H1 (cell line): Measurements from ENCODE around the gene CTRL. TPM values are rescaled to one million over a fixed set of nuclear protein-coding genes. Genes with fewer than 3 reads are reported as not detected.

Experiments
- CTCF ChIA-PET: fragments of 300-600 bp; sonication (Branson Sonifier 250); formaldehyde crosslinking; loops from one replicate; lab custom pipeline; 2021; ENCODE audit not compliant: partially characterized antibody; lab: Charles Lee
- POLR2A ChIA-PET: fragments of 300-600 bp; sonication (Branson Sonifier 250); formaldehyde crosslinking; loops from one replicate; lab custom pipeline; 2021; ENCODE audit warnings: inconsistent platforms; ENCODE audit not compliant: partially characterized antibody; lab: Charles Lee
- DNase-seq, 2 experiments: peaks; one replicate each; pipeline versions ENCODE4 v3.0.0 to v3.0.0-alpha.2; 2010 to 2022; ENCODE audit warnings: low spot score in 2 of 2, low read depth in 1 of 2, mixed read lengths in 1 of 2
- FAIRE-seq: peaks from 2 replicates; lab custom pipeline; 2011; peaks lifted over from hg19 to GRCh38; lab: Jason Lieb, UNC
- H2AFZ ChIP-seq: 2 replicates; pipeline ENCODE4 v1.8.1; 2012; ENCODE audit warnings: low read length, inconsistent platforms
- H2AK5ac ChIP-seq: 2 replicates; pipeline ENCODE4 v1.6.1; 2013; ENCODE audit warnings: low read depth, low read length
- H2BK120ac ChIP-seq: replicated peaks from 2 replicates; pipeline ENCODE3; 2013; ENCODE audit warnings: low read depth, low read length, inconsistent platforms
- H2BK12ac ChIP-seq: 2 replicates; pipeline ENCODE4 v1.6.1; 2013; ENCODE audit warnings: low read depth, low read length
- H2BK15ac ChIP-seq: 2 replicates; pipeline ENCODE4 v1.6.1; 2013; ENCODE audit warnings: low read length
- H2BK20ac ChIP-seq: 2 replicates; pipeline ENCODE4 v1.6.1; 2013; ENCODE audit warnings: low read length
- H2BK5ac ChIP-seq: 2 replicates; pipeline ENCODE4 v1.6.1; 2013; ENCODE audit warnings: low read depth, low read length
- H3K14ac ChIP-seq: 2 replicates; pipeline ENCODE4 v1.6.1; 2013; ENCODE audit warnings: inconsistent platforms; ENCODE audit not compliant: insufficient read length
- H3K18ac ChIP-seq: 2 replicates; pipeline ENCODE4 v1.6.1; 2013; ENCODE audit warnings: low read length; ENCODE audit errors: extremely low read depth
- H3K23ac ChIP-seq: 2 replicates; pipeline ENCODE4 v1.6.1; 2013; ENCODE audit warnings: inconsistent platforms; ENCODE audit not compliant: insufficient read length
- H3K23me2 ChIP-seq: 2 replicates; pipeline ENCODE4 v1.6.1; 2013; ENCODE audit warnings: low read depth, low read length
- H3K27ac ChIP-seq: 2 replicates; pipeline ENCODE4 v1.6.1; 2011; ENCODE audit warnings: low read depth, low read length, inconsistent platforms
- H3K27me3 ChIP-seq, 4 experiments: replicated peaks in 1 of 4; 1 replicate in 1 of 4; 2 replicates in 3 of 4; pipeline versions ENCODE4 v1.6.1 to v1.8.1; 2011 to 2013; ENCODE audit warnings: low read length in 3 of 4, mild to moderate bottlenecking in 3 of 4, inconsistent platforms in 2 of 4, mixed read lengths in 2 of 4, moderate library complexity in 1 of 4; ENCODE audit not compliant: control insufficient read depth in 3 of 4, insufficient read depth in 3 of 4; ENCODE audit errors: extremely low read depth in 1 of 4
- H3K36me3 ChIP-seq, 4 experiments: 2 replicates each; pipeline versions ENCODE4 v1.6.1 to v1.8.1; 2011 to 2013; ENCODE audit warnings: mild to moderate bottlenecking in 4 of 4, low read length in 3 of 4, moderate library complexity in 2 of 4, control low read depth in 1 of 4, inconsistent platforms in 1 of 4; ENCODE audit not compliant: insufficient read depth in 4 of 4, control insufficient read depth in 2 of 4
- H3K4ac ChIP-seq: replicated peaks from 2 replicates; pipeline ENCODE3; 2013; ENCODE audit warnings: low read length, low read depth, mixed read lengths, inconsistent platforms; ENCODE audit not compliant: insufficient read length
- H3K4me1 ChIP-seq, 4 experiments: replicated peaks in 1 of 4; 1 replicate in 1 of 4; 2 replicates in 3 of 4; pipeline versions ENCODE4 v1.6.1 to v1.8.1; 2011 to 2013; ENCODE audit warnings: low read length in 3 of 4, inconsistent platforms in 2 of 4, mixed read lengths in 1 of 4; ENCODE audit not compliant: insufficient read depth in 4 of 4, control insufficient read depth in 3 of 4
- H3K4me2 ChIP-seq, 2 experiments: 2 replicates each; pipeline versions ENCODE4 v1.6.1 to v1.8.1; 2011 to 2013; ENCODE audit warnings: low read depth in 2 of 2, low read length in 2 of 2, control low read depth in 1 of 2, inconsistent platforms in 1 of 2, mild to moderate bottlenecking in 1 of 2; ENCODE audit not compliant: insufficient read depth in 1 of 2
- H3K4me3 ChIP-seq, 4 experiments: fragments of 200-600, 300-600 bp in 1 of 4; sonication (generic), shearing (Covaris generic), sonication (Bioruptor Twin) in 1 of 4; 2 replicates each; pipeline versions ENCODE4 v1.5.1 to v1.8.1; 2011 to 2016; ENCODE audit warnings: low read length in 4 of 4, low read depth in 3 of 4, control low read depth in 2 of 4, inconsistent platforms in 2 of 4, mild to moderate bottlenecking in 2 of 4, mixed read lengths in 1 of 4, moderate library complexity in 1 of 4; ENCODE audit not compliant: insufficient read depth in 2 of 4; ENCODE audit errors: extremely low read depth in 1 of 4
- H3K56ac ChIP-seq: replicated peaks from 2 replicates; pipeline ENCODE3; 2013; ENCODE audit warnings: low read depth, mild to moderate bottlenecking, mixed read lengths, low read length, inconsistent platforms; ENCODE audit not compliant: insufficient read length
- H3K79me1 ChIP-seq: 2 replicates; pipeline ENCODE4 v1.6.1; 2013; ENCODE audit warnings: low read depth, low read length, control low read depth
- H3K79me2 ChIP-seq, 2 experiments: 2 replicates each; pipeline versions ENCODE4 v1.6.1 to v1.8.1; 2012 to 2013; ENCODE audit warnings: low read length in 2 of 2, mild to moderate bottlenecking in 2 of 2, inconsistent platforms in 1 of 2; ENCODE audit not compliant: insufficient read depth in 2 of 2, control insufficient read depth in 1 of 2
- H3K9ac ChIP-seq, 4 experiments: replicated peaks in 1 of 4; 1 replicate in 1 of 4; 2 replicates in 3 of 4; pipeline versions ENCODE4 v1.6.1 to v1.8.1; 2011 to 2013; ENCODE audit warnings: low read depth in 3 of 4, low read length in 3 of 4, control low read depth in 2 of 4, mild to moderate bottlenecking in 2 of 4, moderate library complexity in 2 of 4, inconsistent platforms in 1 of 4; ENCODE audit errors: extremely low read depth in 1 of 4
- H3K9me3 ChIP-seq, 2 experiments: 2 replicates each; pipeline versions ENCODE4 v1.6.1 to v1.8.1; 2012 to 2013; ENCODE audit warnings: mild to moderate bottlenecking in 2 of 2, moderate library complexity in 2 of 2, control low read depth in 1 of 2, inconsistent platforms in 1 of 2, low read depth in 1 of 2, low read length in 1 of 2, mixed read lengths in 1 of 2; ENCODE audit not compliant: insufficient read depth in 2 of 2
- H4K20me1 ChIP-seq, 2 experiments: replicated peaks in 1 of 2; 2 replicates each; pipeline versions ENCODE3 to v1.8.1; 2011 to 2013; ENCODE audit warnings: inconsistent platforms in 2 of 2, low read length in 2 of 2, mild to moderate bottlenecking in 1 of 2; ENCODE audit not compliant: insufficient read depth in 2 of 2, control insufficient read depth in 1 of 2
- H4K5ac ChIP-seq: 2 replicates; pipeline ENCODE4 v1.6.1; 2013; ENCODE audit warnings: low read length, low read depth, mixed read lengths, inconsistent platforms; ENCODE audit not compliant: insufficient read length
- H4K8ac ChIP-seq: 2 replicates; pipeline ENCODE4 v1.8.0; 2013; ENCODE audit warnings: mild to moderate bottlenecking, moderate library complexity, low read length, inconsistent platforms; ENCODE audit not compliant: insufficient read depth; ENCODE audit errors: extremely low read depth
- H4K91ac ChIP-seq: replicated peaks from 2 replicates; pipeline ENCODE3; 2013; ENCODE audit warnings: low read length, mixed read lengths, inconsistent platforms; ENCODE audit not compliant: insufficient read length
- CBX8 ChIP-seq: fragments of 300-800, 300-1000 bp; sonication (generic); IDR thresholded peaks from 2 replicates; pipeline ENCODE4 v1.7.1; 2016; ENCODE audit warnings: low read depth, low read length, borderline replicate concordance
- E2F6 ChIP-seq: IDR thresholded peaks from 2 replicates; pipeline ENCODE4 v1.6.1; 2012; ENCODE audit warnings: inconsistent platforms
- EZH2 ChIP-seq: fragments of 200-600 bp; sonication (generic); IDR thresholded peaks from 2 replicates; pipeline ENCODE4 v1.7.1; 2012; ENCODE audit warnings: low read depth, mild to moderate bottlenecking, moderate library complexity, low read length, inconsistent platforms; ENCODE audit not compliant: severe bottlenecking
- KDM4A ChIP-seq: IDR thresholded peaks from one replicate; pipeline ENCODE4 v1.7.1; 2012; ENCODE audit warnings: low read depth, mild to moderate bottlenecking, moderate library complexity, low read length, inconsistent platforms; ENCODE audit not compliant: severe bottlenecking
- NANOG ChIP-seq: IDR thresholded peaks from 2 replicates; pipeline ENCODE4 v1.6.1; 2011; ENCODE audit warnings: low read length, low read depth, mild to moderate bottlenecking, inconsistent platforms; ENCODE audit not compliant: insufficient read depth, poor library complexity, severe bottlenecking
- NRF1 ChIP-seq: IDR thresholded peaks from 2 replicates; pipeline ENCODE4 v1.6.1; 2011; ENCODE audit warnings: mild to moderate bottlenecking, low read depth, low read length, improper control_type of control experiment
- RBBP5 ChIP-seq: IDR thresholded peaks from 2 replicates; pipeline ENCODE4 v1.7.1; 2012; ENCODE audit warnings: low read depth, mild to moderate bottlenecking, inconsistent platforms, low read length, moderate library complexity, borderline replicate concordance
- SP4 ChIP-seq: IDR thresholded peaks from 2 replicates; pipeline ENCODE4 v1.6.1; 2012; ENCODE audit warnings: low read length, inconsistent platforms
- TAF1 ChIP-seq: IDR thresholded peaks from 2 replicates; pipeline ENCODE4 v1.6.1; 2011; ENCODE audit warnings: mild to moderate bottlenecking, low read depth, low read length
- TEAD4 ChIP-seq: IDR thresholded peaks from 2 replicates; pipeline ENCODE4 v1.6.1; 2012; ENCODE audit warnings: low read depth, low read length, inconsistent platforms, mixed read lengths
- USF2 ChIP-seq: IDR thresholded peaks from 2 replicates; pipeline ENCODE4 v1.6.1; 2011; ENCODE audit warnings: low read length, improper control_type of control experiment
- WGBS, 2 experiments: shearing (Covaris generic) in 1 of 2; methylation state at CpG; one replicate each; pipeline versions ENCODE4 v1.1.6 to v1.1.7; 2013 to 2015; ENCODE audit warnings: low lambda C conversion rate in 2 of 2, mixed read lengths in 2 of 2, inconsistent platforms in 1 of 2, low coverage in 1 of 2, missing lambda C conversion rate in 1 of 2; ENCODE audit not compliant: insufficient replicate concordance in 2 of 2, insufficient coverage in 1 of 2, insufficient read length in 1 of 2; ENCODE audit errors: extremely low coverage in 1 of 2, missing lambda C conversion rate in 1 of 2; 5-methylcytosine and 5-hydroxymethylcytosine counted together
- polyA plus RNA-seq, 7 experiments: library from polyadenylated mRNA; depleted of rRNA in 3 of 7; stranded (reverse) in 5 of 7; unstranded in 2 of 7; fragments of >200 nt in 5 of 7; fragments of 200-250 nt in 2 of 7; gene quantifications; 1 replicate in 5 of 7; 2 replicates in 1 of 7; 4 replicates in 1 of 7; pipeline versions ENCODE4 v1.2.1 to v1.2.3, GENCODE V29; 2011 to 2013; ENCODE audit warnings: missing spikeins in 2 of 7, mixed read lengths in 2 of 7
- total RNA-seq: library from RNA; stranded (reverse); fragmentation: NEBNext Ultra II Directional; extraction: Animal tissue kit (Norgen Biotek cat#: 25700); gene quantifications from 2 replicates; pipeline ENCODE4 v1.2.1, GENCODE V29; 2021

The CTRL gene
- total and polyA plus RNA-seq, 2 of the 8 experiments (the other 6 are each of a cell fraction or from before 2014, with no cell fraction given): 1.7 to 4.2 TPM

GRCh38 chr16:67951485-67951884, 19.8 kb upstream of the CTRL start:
- no peak overlapping the region for H3K56ac ChIP-seq
- H3K9ac ChIP-seq: no peak overlapping the region
- ChIA-PET POLR2A (interaction anchor here (1.2 to 8.5 kb wide), 3 partner anchors 9 to 16 kb away, joined by 3 to 47 read pairs (median 3); partner anchors contain the start of gene PSMB10), CTCF (interaction anchor here (0.6 to 2.6 kb wide), 3 partner anchors 10 to 132 kb away, joined by 3 to 19 read pairs (median 5); no protein-coding TSS in a partner anchor)
- H4K91ac ChIP-seq: no peak overlapping the region
- H3K4me3 ChIP-seq: no peak overlapping the region
- H2BK120ac ChIP-seq: no peak overlapping the region
- no peak overlapping the region for H3K4me2 ChIP-seq
- no peaks in the 10 kb centered on the region for H3K9me3 ChIP-seq
- no peak overlapping the region for H4K5ac ChIP-seq
- 91% methylated on average over 11 of the region's 12 CpGs; no CpG with 5 or more reads in 1 of the 2 experiments for WGBS, 2 experiments
- no peak overlapping the region for H3K4ac ChIP-seq
- H3K27ac ChIP-seq: no peak overlapping the region
- FAIRE-seq: no peak
- no peak overlapping the region for H4K8ac ChIP-seq
- no peak overlapping the region for H2BK20ac ChIP-seq
- H2BK12ac ChIP-seq: no peak overlapping the region
- DNase-seq: no peak
- no peak overlapping the region for H2BK15ac ChIP-seq
- no peak overlapping the region for H2AFZ ChIP-seq
- H4K20me1 ChIP-seq: peaks cover 2 to 22% of the 10 kb centered on the region in 2 experiments
- no peaks in the 10 kb centered on the region for H3K4me1 ChIP-seq
- H3K23me2 ChIP-seq: peaks cover 3% of the 10 kb centered on the region; the same call in 1 of the 2 replicates
- no peak overlapping the region for H3K23ac ChIP-seq
- no peaks in the 10 kb centered on the region for H3K79me2 ChIP-seq
- H3K18ac ChIP-seq: no peak overlapping the region
- H3K14ac ChIP-seq: no peak overlapping the region
- H2AK5ac ChIP-seq: no peak overlapping the region
- peaks cover 9 to 49% (median 18%) of the 10 kb centered on the region in 4 experiments for H3K36me3 ChIP-seq
- no peaks in the 10 kb centered on the region; the same call in 1 of the 2 replicates for H3K79me1 ChIP-seq
- no peak overlapping the region for H2BK5ac ChIP-seq
- H3K27me3 ChIP-seq: no peaks in the 10 kb centered on the region
- no peak for TF ChIP-seq E2F6
- TF ChIP-seq TEAD4: no peak
- no peak for TF ChIP-seq SP4
- no peak for TF ChIP-seq RBBP5
- TF ChIP-seq EZH2: no peak
- TF ChIP-seq KDM4A: no peak
- no peak for TF ChIP-seq NRF1
- no peak for TF ChIP-seq NANOG
- TF ChIP-seq TAF1: no peak
- no peak for TF ChIP-seq USF2
- no peak for TF ChIP-seq CBX8
